Measurements from ENCODE around the gene BRD1. TPM values are rescaled to one million over a fixed set of nuclear protein-coding genes. Genes with fewer than 3 reads are reported as not detected.

BRD1 gene
- total RNA-seq, 2 donors from 2014 or later = 32.1 to 61.5 TPM

- no peak overlapping the region for H3K4me3 ChIP-seq
- DNase-seq (ENCODE audit: low spot score) = no peak
- TF ChIP-seq CTCF (IDR thresholded peaks at IDR 0.05) = no peak
- no peaks in the 10 kb centered on the region for H3K27me3 ChIP-seq (replicated peaks; ENCODE audit: insufficient read depth)
- H3K27ac ChIP-seq = no peak overlapping the region
- H3K4me1 ChIP-seq (ENCODE audit: control insufficient read depth in 1 of 2, low read depth in 2 of 2) = peaks cover 22 to 24% of the 10 kb centered on the region in 2 donors
- ATAC-seq (ENCODE audit: insufficient number of reproducible peaks, low FRiP score, low read depth) = no peak
- H3K9me3 ChIP-seq = no peaks in the 10 kb centered on the region
- H3K36me3 ChIP-seq = peaks cover under 1% of the 10 kb centered on the region
Observed at GRCh38 chr22:49829044-49829853, 1.6 kb upstream of the BRD1 start.

GRCh38 chr22:49828599-49828965 lies 909 bp upstream of the BRD1 start:
- no peaks in the 10 kb centered on the region for H3K9me3 ChIP-seq
- DNase-seq (ENCODE audit: low spot score) = no peak
- H3K4me3 ChIP-seq = no peak overlapping the region
- no peaks in the 10 kb centered on the region for H3K27me3 ChIP-seq (replicated peaks; ENCODE audit: insufficient read depth)
- no peak for ATAC-seq (ENCODE audit: insufficient number of reproducible peaks, low FRiP score, low read depth)
- peaks cover 22 to 26% of the 10 kb centered on the region in 2 donors for H3K4me1 ChIP-seq (ENCODE audit: control insufficient read depth in 1 of 2, low read depth in 2 of 2)
- peaks cover 7% of the 10 kb centered on the region for H3K36me3 ChIP-seq
- no peak for TF ChIP-seq CTCF (IDR thresholded peaks at IDR 0.05)
- H3K27ac ChIP-seq = no peak overlapping the region

- Histone ChIP-seq H3K9me3 (no peaks in the 10 kb centered on the region), H3K4me1 (ENCODE audit: control insufficient read depth in 1 of 2, low read depth in 2 of 2) (peaks cover 22 to 33% of the 10 kb centered on the region in 2 donors), H3K4me3 (peak overlapping the region; percentile 82), H3K27ac (peak overlapping the region; percentile 42 to 72), H3K27me3 (replicated peaks; ENCODE audit: insufficient read depth) (no peaks in the 10 kb centered on the region), H3K36me3 (peaks cover 16% of the 10 kb centered on the region)
- peak; percentile 34 for ATAC-seq (ENCODE audit: insufficient number of reproducible peaks, low FRiP score, low read depth)
- TF ChIP-seq CTCF (IDR thresholded peaks at IDR 0.05) = no peak
- DNase-seq (ENCODE audit: low spot score) = no peak
Observed at GRCh38 chr22:49827271-49827852, 311 bp downstream of the BRD1 start.

- Histone ChIP-seq H3K4me3 (peak overlapping the region; percentile 82), H3K36me3 (peaks cover 18% of the 10 kb centered on the region), H3K27ac (peak overlapping the region; percentile 42 to 72), H3K27me3 (replicated peaks; ENCODE audit: insufficient read depth) (no peaks in the 10 kb centered on the region), H3K4me1 (ENCODE audit: control insufficient read depth in 1 of 2, low read depth in 2 of 2) (peaks cover 22 to 37% of the 10 kb centered on the region in 2 donors), H3K9me3 (no peaks in the 10 kb centered on the region)
- DNase-seq (ENCODE audit: low spot score) (no peak), ATAC-seq (ENCODE audit: insufficient number of reproducible peaks, low FRiP score, low read depth) (peak; percentile 38)
- TF ChIP-seq CTCF (IDR thresholded peaks at IDR 0.05) = no peak
Observed at GRCh38 chr22:49826603-49827270, 936 bp downstream of the BRD1 start.

GRCh38 chr22:49825944-49826602 lies 1.6 kb downstream of the BRD1 start:
- no peak for DNase-seq (ENCODE audit: low spot score)
- ATAC-seq (ENCODE audit: insufficient number of reproducible peaks, low FRiP score, low read depth) = no peak
- Histone ChIP-seq H3K27ac (peak overlapping the region; percentile 42 to 72), H3K36me3 (peaks cover 21% of the 10 kb centered on the region), H3K4me3 (peak overlapping the region; percentile 82), H3K27me3 (replicated peaks; ENCODE audit: insufficient read depth) (no peaks in the 10 kb centered on the region), H3K9me3 (no peaks in the 10 kb centered on the region), H3K4me1 (ENCODE audit: control insufficient read depth in 1 of 2, low read depth in 2 of 2) (peaks cover 22 to 44% of the 10 kb centered on the region in 2 donors)
- no peak for TF ChIP-seq CTCF (IDR thresholded peaks at IDR 0.05)
